ENCODE data around the gene MYLIP. TPM values are rescaled to one million over a fixed set of nuclear protein-coding genes. Genes with fewer than 3 reads are reported as not detected.
A peak's percentile ranks its signal among the peaks of the same experiment; 100 is the strongest.

MYLIP gene
- total and polyA plus RNA-seq, 2 experiments from 2014 or later = 26.7 to 33.8 TPM

- ATAC-seq (no peak), DNase-seq (ENCODE audit: low spot score) (no peak)
- Mint-ChIP-seq H3K4me3 (peak overlapping the region; percentile 10; the same call in 1 of the 3 replicates), H3K4me1 (peaks cover 74% of the 10 kb centered on the region), H3K9me3 (no peaks in the 10 kb centered on the region), H3K36me3 (ENCODE audit: low read depth) (peaks cover 49% of the 10 kb centered on the region), H3K27me3 (ENCODE audit: insufficient read depth, low read depth, poor library complexity) (no peaks in the 10 kb centered on the region), H3K27ac (0 out of 2 replicates have a peak overlapping the region, but pooled peaks have one; percentile 36)
- H4K20me1 ChIP-seq (replicated peaks; ENCODE audit: insufficient read depth) = peaks cover 49% of the 10 kb centered on the region
- no peaks in the 10 kb centered on the region for H3F3A ChIP-seq (replicated peaks; ENCODE audit: low read depth)
- H3K27ac ChIP-seq (ENCODE audit: low read depth) = no peak overlapping the region
- H3K79me2 ChIP-seq (replicated peaks; ENCODE audit: insufficient read depth) = peaks cover 100% of the 10 kb centered on the region
- H3K4me3 ChIP-seq = no peak overlapping the region
- no peak overlapping the region for H2AFZ ChIP-seq
- H3K4me1 ChIP-seq (ENCODE audit: insufficient read depth) = peaks cover 54% of the 10 kb centered on the region
- H3K4me2 ChIP-seq = 0 out of 2 replicates have a peak overlapping the region, but pooled peaks have one; percentile 9
- no peaks in the 10 kb centered on the region for H3K9me2 ChIP-seq (ENCODE audit: insufficient read depth)
- H3K27me3 ChIP-seq (ENCODE audit: insufficient read depth) = no peaks in the 10 kb centered on the region
- TF ChIP-seq CTCF (conservative IDR thresholded peaks at IDR 0.05; ENCODE audit: low read depth in 2 of 2) (no peak), REST (IDR thresholded peaks at IDR 0.05; ENCODE audit: unreplicated experiment) (no peak), NANOG (IDR thresholded peaks at IDR 0.05; ENCODE audit: borderline replicate concordance) (no peak), STAT1 (IDR thresholded peaks at IDR 0.05; ENCODE audit: unreplicated experiment) (no peak), EZH2phosphoT487 (IDR thresholded peaks at IDR 0.05; ENCODE audit: unreplicated experiment) (no peak), ZNF331 (CRISPR knock-in tag; IDR thresholded peaks at IDR 0.05; ENCODE audit: low read depth) (no peak), CREB1 (CRISPR knock-in tag; IDR thresholded peaks at IDR 0.05; ENCODE audit: low read depth) (no peak), EZH2 (IDR thresholded peaks at IDR 0.05; ENCODE audit: low read depth, unreplicated experiment) (no peak), POLR2AphosphoS5 (IDR thresholded peaks at IDR 0.05; ENCODE audit: low read depth) (no peak)
- TF ChIP-seq, protein P1, sequence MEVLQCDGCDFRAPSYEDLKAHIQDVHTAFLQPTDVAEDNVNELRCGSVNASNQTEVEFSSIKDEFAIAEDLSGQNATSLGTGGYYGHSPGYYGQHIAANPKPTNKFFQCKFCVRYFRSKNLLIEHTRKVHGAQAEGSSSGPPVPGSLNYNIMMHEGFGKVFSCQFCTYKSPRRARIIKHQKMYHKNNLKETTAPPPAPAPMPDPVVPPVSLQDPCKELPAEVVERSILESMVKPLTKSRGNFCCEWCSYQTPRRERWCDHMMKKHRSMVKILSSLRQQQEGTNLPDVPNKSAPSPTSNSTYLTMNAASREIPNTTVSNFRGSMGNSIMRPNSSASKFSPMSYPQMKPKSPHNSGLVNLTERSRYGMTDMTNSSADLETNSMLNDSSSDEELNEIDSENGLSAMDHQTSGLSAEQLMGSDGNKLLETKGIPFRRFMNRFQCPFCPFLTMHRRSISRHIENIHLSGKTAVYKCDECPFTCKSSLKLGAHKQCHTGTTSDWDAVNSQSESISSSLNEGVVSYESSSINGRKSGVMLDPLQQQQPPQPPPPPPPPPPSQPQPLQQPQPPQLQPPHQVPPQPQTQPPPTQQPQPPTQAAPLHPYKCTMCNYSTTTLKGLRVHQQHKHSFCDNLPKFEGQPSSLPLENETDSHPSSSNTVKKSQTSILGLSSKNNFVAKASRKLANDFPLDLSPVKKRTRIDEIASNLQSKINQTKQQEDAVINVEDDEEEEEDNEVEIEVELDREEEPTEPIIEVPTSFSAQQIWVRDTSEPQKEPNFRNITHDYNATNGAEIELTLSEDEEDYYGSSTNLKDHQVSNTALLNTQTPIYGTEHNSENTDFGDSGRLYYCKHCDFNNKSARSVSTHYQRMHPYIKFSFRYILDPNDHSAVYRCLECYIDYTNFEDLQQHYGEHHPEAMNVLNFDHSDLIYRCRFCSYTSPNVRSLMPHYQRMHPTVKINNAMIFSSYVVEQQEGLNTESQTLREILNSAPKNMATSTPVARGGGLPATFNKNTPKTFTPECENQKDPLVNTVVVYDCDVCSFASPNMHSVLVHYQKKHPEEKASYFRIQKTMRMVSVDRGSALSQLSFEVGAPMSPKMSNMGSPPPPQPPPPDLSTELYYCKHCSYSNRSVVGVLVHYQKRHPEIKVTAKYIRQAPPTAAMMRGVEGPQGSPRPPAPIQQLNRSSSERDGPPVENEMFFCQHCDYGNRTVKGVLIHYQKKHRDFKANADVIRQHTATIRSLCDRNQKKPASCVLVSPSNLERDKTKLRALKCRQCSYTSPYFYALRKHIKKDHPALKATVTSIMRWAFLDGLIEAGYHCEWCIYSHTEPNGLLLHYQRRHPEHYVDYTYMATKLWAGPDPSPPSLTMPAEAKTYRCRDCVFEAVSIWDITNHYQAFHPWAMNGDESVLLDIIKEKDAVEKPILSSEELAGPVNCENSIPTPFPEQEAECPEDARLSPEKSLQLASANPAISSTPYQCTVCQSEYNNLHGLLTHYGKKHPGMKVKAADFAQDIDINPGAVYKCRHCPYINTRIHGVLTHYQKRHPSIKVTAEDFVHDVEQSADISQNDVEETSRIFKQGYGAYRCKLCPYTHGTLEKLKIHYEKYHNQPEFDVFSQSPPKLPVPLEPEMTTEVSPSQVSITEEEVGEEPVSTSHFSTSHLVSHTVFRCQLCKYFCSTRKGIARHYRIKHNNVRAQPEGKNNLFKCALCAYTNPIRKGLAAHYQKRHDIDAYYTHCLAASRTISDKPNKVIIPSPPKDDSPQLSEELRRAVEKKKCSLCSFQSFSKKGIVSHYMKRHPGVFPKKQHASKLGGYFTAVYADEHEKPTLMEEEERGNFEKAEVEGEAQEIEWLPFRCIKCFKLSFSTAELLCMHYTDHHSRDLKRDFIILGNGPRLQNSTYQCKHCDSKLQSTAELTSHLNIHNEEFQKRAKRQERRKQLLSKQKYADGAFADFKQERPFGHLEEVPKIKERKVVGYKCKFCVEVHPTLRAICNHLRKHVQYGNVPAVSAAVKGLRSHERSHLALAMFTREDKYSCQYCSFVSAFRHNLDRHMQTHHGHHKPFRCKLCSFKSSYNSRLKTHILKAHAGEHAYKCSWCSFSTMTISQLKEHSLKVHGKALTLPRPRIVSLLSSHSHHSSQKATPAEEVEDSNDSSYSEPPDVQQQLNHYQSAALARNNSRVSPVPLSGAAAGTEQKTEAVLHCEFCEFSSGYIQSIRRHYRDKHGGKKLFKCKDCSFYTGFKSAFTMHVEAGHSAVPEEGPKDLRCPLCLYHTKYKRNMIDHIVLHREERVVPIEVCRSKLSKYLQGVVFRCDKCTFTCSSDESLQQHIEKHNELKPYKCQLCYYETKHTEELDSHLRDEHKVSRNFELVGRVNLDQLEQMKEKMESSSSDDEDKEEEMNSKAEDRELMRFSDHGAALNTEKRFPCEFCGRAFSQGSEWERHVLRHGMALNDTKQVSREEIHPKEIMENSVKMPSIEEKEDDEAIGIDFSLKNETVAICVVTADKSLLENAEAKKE (CRISPR knock-in tag; IDR thresholded peaks at IDR 0.05) = no peak
- TF ChIP-seq, protein P2, sequence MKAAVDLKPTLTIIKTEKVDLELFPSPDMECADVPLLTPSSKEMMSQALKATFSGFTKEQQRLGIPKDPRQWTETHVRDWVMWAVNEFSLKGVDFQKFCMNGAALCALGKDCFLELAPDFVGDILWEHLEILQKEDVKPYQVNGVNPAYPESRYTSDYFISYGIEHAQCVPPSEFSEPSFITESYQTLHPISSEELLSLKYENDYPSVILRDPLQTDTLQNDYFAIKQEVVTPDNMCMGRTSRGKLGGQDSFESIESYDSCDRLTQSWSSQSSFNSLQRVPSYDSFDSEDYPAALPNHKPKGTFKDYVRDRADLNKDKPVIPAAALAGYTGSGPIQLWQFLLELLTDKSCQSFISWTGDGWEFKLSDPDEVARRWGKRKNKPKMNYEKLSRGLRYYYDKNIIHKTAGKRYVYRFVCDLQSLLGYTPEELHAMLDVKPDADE (IDR thresholded peaks at IDR 0.05) = no peak
- H3K36me3 ChIP-seq (ENCODE audit: insufficient read depth) = peaks cover 4% of the 10 kb centered on the region; the same call in 1 of the 2 replicates
Observed at GRCh38 chr6:16135066-16135465, 6.2 kb downstream of the MYLIP start.
